GM23248 (cell line): ENCODE results near the gene CCNB1.

ENCODE experiments used
- EZH2 ChIP-seq: fragments of 200-600 bp; sonication (generic); IDR thresholded peaks from 2 replicates; pipeline ENCODE4 v1.6.1; 2018; ENCODE audit warnings: antibody characterized with exemption, mild to moderate bottlenecking; ENCODE audit not compliant: insufficient read depth, poor library complexity, severe bottlenecking
- EZH2phosphoT487 ChIP-seq: fragments of 200-600 bp; sonication (generic); IDR thresholded peaks from 2 replicates; pipeline ENCODE4 v1.6.1; 2018; ENCODE audit warnings: antibody characterized with exemption, moderate library complexity, mild to moderate bottlenecking, low read depth; ENCODE audit not compliant: insufficient read depth

- TF ChIP-seq EZH2, result no peak
- TF ChIP-seq EZH2phosphoT487, result no peak
Measured at GRCh38 chr5:69152731-69153130, 14.2 kb upstream of the CCNB1 start.
